Tibial artery (tissue), 4 donors: Measurements from ENCODE around the gene PFN3.

Source experiments
- DNase-seq, 2 donors: peaks; one replicate each; pipeline ENCODE4 v3.0.0-alpha.2; 2019
- H3K27ac ChIP-seq, 2 donors: fragments of 200-600 bp; sonication (generic) in 1 of 2; 1 replicate in 1 of 2; 2 replicates in 1 of 2; pipeline ENCODE4 v1.5.1; 2018 to 2019; ENCODE audit warnings: mild to moderate bottlenecking in 1 of 2
- H3K27me3 ChIP-seq, 2 donors: fragments of 200-600 bp; sonication (generic) in 1 of 2; one replicate each; pipeline versions ENCODE4 v1.5.1 to v1.6.0; 2016 to 2019
- H3K36me3 ChIP-seq, 3 donors: fragments of 200-600 bp; sonication (generic) in 2 of 3; one replicate each; pipeline ENCODE4 v1.5.1; 2016 to 2019; ENCODE audit warnings: mild to moderate bottlenecking in 2 of 3
- H3K4me1 ChIP-seq, 4 donors: fragments of 200-600 bp; sonication (generic) in 2 of 4; 1 replicate in 3 of 4; 2 replicates in 1 of 4; pipeline ENCODE4 v1.5.1; 2016 to 2019
- H3K4me3 ChIP-seq, 2 donors: fragments of 200-600 bp; sonication (generic) in 1 of 2; 1 replicate in 1 of 2; 2 replicates in 1 of 2; pipeline ENCODE4 v1.5.1; 2018 to 2019; ENCODE audit warnings: mild to moderate bottlenecking in 2 of 2
- H3K9me3 ChIP-seq, 3 donors: fragments of 200-600 bp; sonication (generic) in 1 of 3; one replicate each; pipeline ENCODE4 v1.5.1; 2016 to 2019
- intact Hi-C: fragments of 100-400 bp; cut with DNase I; formaldehyde crosslinking; loops from one replicate; pipeline ENCODE4 v1.15.0; 2023; ENCODE audit warnings: low total_unique reads
- TF ChIP-seq, protein P1 (sequence below), 2 experiments: fragments of 200-600 bp in 1 of 2; fragments of 450-650 bp in 1 of 2; IDR thresholded peaks; one replicate each; pipeline ENCODE4 v1.5.1; 2017 to 2019; ENCODE audit warnings: antibody characterized with exemption in 2 of 2, mild to moderate bottlenecking in 1 of 2, moderate library complexity in 1 of 2

The PFN3 gene

GRCh38 chr5:177447066-177447610, 46.7 kb upstream of the PFN3 start:
- no peak for DNase-seq
- TF ChIP-seq, protein P1, sequence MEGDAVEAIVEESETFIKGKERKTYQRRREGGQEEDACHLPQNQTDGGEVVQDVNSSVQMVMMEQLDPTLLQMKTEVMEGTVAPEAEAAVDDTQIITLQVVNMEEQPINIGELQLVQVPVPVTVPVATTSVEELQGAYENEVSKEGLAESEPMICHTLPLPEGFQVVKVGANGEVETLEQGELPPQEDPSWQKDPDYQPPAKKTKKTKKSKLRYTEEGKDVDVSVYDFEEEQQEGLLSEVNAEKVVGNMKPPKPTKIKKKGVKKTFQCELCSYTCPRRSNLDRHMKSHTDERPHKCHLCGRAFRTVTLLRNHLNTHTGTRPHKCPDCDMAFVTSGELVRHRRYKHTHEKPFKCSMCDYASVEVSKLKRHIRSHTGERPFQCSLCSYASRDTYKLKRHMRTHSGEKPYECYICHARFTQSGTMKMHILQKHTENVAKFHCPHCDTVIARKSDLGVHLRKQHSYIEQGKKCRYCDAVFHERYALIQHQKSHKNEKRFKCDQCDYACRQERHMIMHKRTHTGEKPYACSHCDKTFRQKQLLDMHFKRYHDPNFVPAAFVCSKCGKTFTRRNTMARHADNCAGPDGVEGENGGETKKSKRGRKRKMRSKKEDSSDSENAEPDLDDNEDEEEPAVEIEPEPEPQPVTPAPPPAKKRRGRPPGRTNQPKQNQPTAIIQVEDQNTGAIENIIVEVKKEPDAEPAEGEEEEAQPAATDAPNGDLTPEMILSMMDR (IDR thresholded peaks at IDR 0.05) = no peak
- Histone ChIP-seq H3K36me3 (peaks cover 0 to 12% (median 4%) of the 10 kb centered on the region in 3 donors), H3K4me3 (peak overlapping the region; percentile 48 to 58), H3K4me1 (peaks cover 0 to 28% (median 26%) of the 10 kb centered on the region in 4 donors), H3K9me3 (no peaks in the 10 kb centered on the region), H3K27ac (peak overlapping the region in 1 of 2 donors; percentile 7), H3K27me3 (peaks cover 0 to 33% of the 10 kb centered on the region in 2 donors)
- intact Hi-C loops = no loop called here

DNA sequence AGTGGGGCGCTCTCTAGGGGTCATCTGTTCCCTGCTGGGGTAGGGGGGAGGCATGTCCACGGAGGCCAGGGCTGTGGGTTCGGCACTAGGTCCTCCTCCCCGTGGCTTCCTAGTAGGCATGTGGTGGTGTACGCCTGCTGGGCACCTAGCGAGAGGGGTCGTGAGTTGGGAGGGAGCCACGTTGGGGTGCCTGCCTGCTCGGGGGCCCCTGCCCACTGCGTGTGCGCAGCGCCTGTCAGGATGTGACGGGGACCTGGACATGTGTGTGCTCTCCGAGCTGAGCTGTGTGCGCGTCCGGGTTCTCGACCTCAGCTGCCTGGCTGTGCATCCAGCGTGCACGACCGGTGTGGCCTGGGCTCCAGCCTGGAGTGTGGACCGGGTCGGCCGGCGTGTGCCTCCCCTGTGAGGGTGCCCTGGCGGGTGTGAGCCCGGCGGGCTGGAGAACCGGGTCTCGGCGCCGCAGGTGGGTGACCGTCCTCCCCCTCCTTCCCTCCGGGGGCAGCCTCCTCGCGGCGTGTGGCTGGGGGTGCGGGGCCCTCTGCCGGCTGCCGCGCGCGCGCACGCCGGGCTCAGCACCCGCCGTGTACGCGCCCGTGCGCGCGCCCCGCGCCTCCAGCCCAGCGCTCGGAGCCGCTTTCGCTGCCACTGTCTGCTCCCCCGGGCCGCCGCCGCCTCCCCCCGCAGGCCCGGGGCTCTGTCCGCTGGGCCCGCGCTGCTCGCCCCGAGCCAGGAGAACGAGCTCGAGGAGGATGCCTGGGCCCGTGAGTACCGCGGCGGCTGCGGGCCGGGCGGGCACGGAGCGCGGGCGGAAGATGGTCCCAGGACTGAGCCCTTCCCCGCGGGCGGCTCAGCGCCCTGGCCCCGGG, 46.0 kb upstream of the PFN3 start, which contains the start of gene PRR7:
PRR7 (plus strand) TSS at position 615 of the 866 bp plus-strand sequence. CDS start 8,254 bp downstream, outside the sequence.
- Histone ChIP-seq H3K27me3 (peaks cover 0 to 27% of the 10 kb centered on the region in 2 donors), H3K27ac (peak within 1 kb of the TSS in 1 of 2 donors; percentile 7)
- intact Hi-C loops = no loop called here

DNA sequence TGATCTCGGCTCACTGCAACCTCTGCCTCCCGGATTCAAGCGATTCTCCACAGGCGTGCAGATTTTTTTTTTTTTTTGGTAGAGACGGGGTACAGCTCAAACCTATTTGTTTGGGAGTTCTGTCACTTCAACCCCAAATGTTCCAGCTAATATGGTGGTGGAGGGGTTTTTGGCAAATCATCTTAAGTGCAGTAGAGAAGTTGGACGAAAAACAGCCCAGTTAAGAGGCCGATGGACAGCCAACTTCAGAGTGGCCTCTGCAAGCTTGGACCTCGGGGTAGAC, 45.4 kb upstream of the PFN3 start:
- H3K4me1 ChIP-seq = peaks cover 0 to 28% (median 26%) of the 10 kb centered on the region in 4 donors
- no peak overlapping the region for H3K27ac ChIP-seq
- intact Hi-C loops = no loop called here
- TF ChIP-seq, protein P1 (IDR thresholded peaks at IDR 0.05) = no peak
- H3K36me3 ChIP-seq = peaks cover 7 to 25% (median 16%) of the 10 kb centered on the region in 3 donors
- no peak for DNase-seq
- peaks cover 0 to 24% of the 10 kb centered on the region in 2 donors for H3K27me3 ChIP-seq
- peak overlapping the region in 1 of 2 donors; percentile 58 for H3K4me3 ChIP-seq
- H3K9me3 ChIP-seq = no peaks in the 10 kb centered on the region

More for the DNA sequence above, 46.0 kb upstream of the PFN3 start, which contains the start of gene PRR7:
- H3K9me3 ChIP-seq = no peaks in the 10 kb centered on the region
- TF ChIP-seq, protein P1 (IDR thresholded peaks at IDR 0.05) = no peak
- H3K4me3 ChIP-seq = peak within 1 kb of the TSS; percentile 48 to 58
- peaks cover 0 to 28% (median 26%) of the 10 kb centered on the region in 4 donors for H3K4me1 ChIP-seq
- H3K36me3 ChIP-seq = peaks cover 1 to 19% (median 11%) of the 10 kb centered on the region in 3 donors
- no peak for DNase-seq

DNA sequence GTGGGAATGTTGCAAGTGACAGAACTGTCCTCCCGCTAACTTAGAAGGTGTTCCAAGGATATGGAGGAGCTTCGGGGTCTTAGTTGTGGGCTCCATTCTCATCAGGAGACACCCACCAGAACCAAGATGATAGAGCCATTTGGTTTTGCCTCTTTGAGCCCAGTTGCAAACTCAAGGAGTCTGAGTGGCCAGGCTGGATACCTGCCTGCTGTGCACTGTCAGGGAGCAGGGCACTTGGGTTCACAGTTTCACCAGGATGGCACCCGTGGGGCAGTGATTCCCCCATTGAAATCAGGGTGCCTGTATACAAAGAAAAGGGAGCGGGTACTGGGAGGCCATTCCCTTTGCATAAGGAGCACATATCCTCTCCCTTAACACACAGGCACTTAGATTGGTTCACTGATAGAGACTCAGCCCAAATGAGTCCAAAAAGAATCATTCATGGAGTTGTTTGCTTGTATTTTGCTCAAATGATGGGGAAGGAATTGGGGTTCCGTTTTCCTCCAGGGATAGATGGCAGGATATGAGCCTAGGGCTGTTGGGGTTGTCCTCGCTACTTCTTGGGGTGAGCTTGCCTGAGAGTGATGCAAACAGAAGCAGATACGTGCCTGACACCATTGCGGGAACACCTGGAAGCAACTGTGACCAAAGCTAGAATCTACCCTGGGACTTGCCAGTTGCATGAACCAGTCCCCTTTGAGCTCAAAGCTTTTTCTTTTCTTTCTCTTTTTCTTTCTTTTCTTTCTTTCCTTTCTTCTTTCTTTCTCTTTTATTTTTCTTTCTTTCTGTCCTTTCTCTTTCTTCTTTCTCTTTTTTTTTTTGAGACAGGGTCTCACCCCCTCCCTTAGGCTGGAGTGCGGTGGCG, 44.8 kb upstream of the PFN3 start:
- DNase-seq = no peak
- peaks cover 9 to 31% (median 20%) of the 10 kb centered on the region in 3 donors for H3K36me3 ChIP-seq
- no peaks in the 10 kb centered on the region for H3K9me3 ChIP-seq
- no peak overlapping the region for H3K4me3 ChIP-seq
- H3K27me3 ChIP-seq = peaks cover 0 to 19% of the 10 kb centered on the region in 2 donors
- peaks cover 0 to 28% (median 26%) of the 10 kb centered on the region in 4 donors for H3K4me1 ChIP-seq
- H3K27ac ChIP-seq = no peak overlapping the region
- intact Hi-C loops = no loop called here
- TF ChIP-seq, protein P1 (IDR thresholded peaks at IDR 0.05) = no peak
